GM11168 (cell line): ENCODE data around the gene DEDD.

Source experiments
- in situ Hi-C: fragments of 300-500 bp; cut with MboI; formaldehyde crosslinking; loops from one replicate; pipeline ENCODE4 v1.12.0; 2022; ENCODE audit warnings: low sequenced_read_pairs; ENCODE audit not compliant: unreplicated experiment

The DEDD gene, protein sequence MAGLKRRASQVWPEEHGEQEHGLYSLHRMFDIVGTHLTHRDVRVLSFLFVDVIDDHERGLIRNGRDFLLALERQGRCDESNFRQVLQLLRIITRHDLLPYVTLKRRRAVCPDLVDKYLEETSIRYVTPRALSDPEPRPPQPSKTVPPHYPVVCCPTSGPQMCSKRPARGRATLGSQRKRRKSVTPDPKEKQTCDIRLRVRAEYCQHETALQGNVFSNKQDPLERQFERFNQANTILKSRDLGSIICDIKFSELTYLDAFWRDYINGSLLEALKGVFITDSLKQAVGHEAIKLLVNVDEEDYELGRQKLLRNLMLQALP

GRCh38 chr1:161132410-161133219 is at the start of gene DEDD:
DEDD (minus strand) TSS chr1:161132667; CDS start chr1:161124462, 8,205 bp downstream.
- in situ Hi-C loops = no loop called here

GRCh38 chr1:161182214-161182613 is 49.7 kb upstream of the DEDD start:
- in situ Hi-C loops = no loop called here

GRCh38 chr1:161180639-161181038 is 48.2 kb upstream of the DEDD start:
- in situ Hi-C loops = no loop called here

DNA sequence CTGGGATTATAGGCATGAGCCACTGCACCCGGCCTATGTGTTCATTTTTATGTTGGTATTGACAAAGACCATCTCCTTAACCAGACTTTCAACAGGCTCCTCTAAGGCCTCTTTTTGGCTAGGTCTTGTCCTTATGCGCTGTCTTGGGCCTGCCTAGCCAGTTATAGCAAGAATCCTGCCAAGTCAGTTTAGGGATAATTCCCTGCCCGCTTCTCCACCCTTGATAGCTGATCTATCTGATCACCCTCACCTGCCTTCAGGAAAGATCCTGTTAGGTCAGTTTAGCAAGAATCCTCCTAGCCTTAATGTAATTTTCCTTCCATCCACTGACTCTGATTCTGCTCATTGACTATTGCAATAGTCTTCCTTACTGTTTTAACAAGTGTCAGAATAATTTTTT is 47.2 kb upstream of the DEDD start:
- in situ Hi-C loops = no loop called here

DNA sequence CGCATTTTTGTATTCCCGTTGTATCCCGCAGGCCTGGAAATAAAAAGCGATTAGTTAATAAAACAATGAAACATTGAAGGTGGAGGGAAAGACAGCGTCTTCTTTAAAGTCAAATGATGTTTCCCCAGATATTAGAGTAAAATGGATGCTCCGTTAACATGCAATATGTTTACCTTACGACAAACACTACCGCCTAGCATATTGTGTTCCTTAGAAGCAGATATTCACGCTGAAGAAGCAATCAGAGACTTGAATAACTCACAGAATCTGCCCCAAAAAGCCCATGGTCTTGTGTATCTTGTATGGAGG is 45.4 kb upstream of the DEDD start:
- in situ Hi-C loops = no loop called here

GRCh38 chr1:161177112-161177935 is 44.9 kb upstream of the DEDD start, which contains the start of gene B4GALT3:
B4GALT3 (minus strand) TSS chr1:161177507; CDS start chr1:161176060, 1,447 bp downstream.
- in situ Hi-C loops = no loop called here

GRCh38 chr1:161176468-161177111 is 44.1 kb upstream of the DEDD start:
- in situ Hi-C loops = no loop called here

- in situ Hi-C loops = no loop called here
Observed at GRCh38 chr1:161175771-161176453, 43.4 kb upstream of the DEDD start.

DNA sequence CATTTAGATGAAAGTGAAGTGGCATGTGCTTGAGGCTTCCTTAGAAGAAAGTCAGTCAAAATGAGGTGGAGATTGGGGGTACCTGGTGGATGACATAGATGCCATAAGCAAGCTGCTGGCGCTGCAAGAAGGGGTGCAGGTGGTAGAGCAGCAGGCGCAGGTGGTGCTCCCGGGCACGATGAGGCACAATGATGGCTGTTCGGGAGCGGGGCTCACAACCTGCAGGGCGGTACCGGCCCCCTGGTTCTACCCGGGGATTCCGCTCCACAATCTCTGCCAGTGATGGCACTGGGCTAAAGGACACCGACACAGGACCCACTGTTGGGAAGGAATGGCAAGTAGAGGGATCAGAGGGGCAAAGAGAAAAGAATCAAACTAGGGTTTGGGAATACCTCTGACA is 42.4 kb upstream of the DEDD start:
- in situ Hi-C loops = no loop called here

DNA sequence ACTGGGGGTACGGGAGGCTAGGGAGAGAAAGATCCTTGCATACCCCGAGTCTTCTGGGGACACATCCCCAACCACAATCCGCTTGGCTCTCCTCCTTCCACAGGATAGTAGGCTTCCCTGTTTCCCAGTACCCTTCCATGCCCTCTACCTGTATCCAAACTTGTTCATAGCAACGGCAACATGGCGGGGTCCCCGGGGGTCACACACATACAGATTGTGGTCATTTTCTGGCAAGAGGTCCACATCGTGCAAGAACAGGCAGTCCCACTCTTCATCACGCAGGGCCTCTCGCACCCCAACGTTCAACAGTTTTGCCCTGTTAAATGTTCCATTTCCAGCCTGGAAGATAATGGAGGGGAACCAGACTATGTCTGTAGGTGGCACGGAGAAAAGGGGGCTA is 41.2 kb upstream of the DEDD start:
- in situ Hi-C loops = no loop called here

GRCh38 chr1:161172776-161173376 is 40.4 kb upstream of the DEDD start:
- in situ Hi-C loops = no loop called here

DNA sequence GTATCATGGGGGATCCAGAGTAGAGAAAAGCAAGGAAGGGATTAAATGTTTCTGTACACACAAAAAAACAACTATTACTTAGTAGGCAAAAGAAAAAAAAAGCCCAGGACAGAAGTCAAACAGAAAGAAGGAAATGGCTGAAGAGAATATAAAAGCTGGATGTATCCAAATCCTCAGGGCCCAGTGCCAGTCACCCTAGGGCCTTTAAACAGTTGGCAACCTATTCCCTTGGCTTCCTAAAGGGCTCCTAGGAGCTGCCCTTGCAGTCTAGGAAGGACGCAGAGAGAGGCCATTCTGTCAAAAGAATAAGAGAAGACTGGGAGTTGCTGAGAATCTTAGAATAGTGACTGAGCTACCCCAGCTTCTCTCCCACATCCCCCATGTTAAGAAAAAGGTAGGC is 39.9 kb upstream of the DEDD start:
- in situ Hi-C loops = no loop called here

- in situ Hi-C loops = no loop called here
Observed at GRCh38 chr1:161171696-161172095, 39.2 kb upstream of the DEDD start.

GRCh38 chr1:161171191-161171590 is 38.7 kb upstream of the DEDD start:
- in situ Hi-C loops = no loop called here

DNA sequence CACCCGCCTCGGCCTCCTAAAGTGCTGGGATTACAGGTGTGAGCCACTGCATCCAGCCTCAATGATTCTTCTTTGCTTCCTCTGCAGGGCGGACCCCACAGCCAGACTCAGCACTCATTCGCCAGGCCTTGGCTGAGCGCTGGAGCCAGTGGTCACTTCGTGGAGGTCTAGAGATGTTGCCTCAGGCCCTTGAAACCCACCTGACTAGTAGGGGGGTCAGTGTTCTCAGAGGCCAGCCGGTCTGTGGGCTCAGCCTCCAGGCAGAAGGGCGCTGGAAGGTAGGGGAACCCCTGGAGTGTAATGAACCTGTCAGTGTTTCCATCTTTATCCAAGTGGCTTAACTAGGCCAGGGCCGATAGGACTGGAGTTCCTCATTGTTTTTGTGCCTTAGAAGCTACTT is 36.4 kb upstream of the DEDD start:
- in situ Hi-C loops = no loop called here

DNA sequence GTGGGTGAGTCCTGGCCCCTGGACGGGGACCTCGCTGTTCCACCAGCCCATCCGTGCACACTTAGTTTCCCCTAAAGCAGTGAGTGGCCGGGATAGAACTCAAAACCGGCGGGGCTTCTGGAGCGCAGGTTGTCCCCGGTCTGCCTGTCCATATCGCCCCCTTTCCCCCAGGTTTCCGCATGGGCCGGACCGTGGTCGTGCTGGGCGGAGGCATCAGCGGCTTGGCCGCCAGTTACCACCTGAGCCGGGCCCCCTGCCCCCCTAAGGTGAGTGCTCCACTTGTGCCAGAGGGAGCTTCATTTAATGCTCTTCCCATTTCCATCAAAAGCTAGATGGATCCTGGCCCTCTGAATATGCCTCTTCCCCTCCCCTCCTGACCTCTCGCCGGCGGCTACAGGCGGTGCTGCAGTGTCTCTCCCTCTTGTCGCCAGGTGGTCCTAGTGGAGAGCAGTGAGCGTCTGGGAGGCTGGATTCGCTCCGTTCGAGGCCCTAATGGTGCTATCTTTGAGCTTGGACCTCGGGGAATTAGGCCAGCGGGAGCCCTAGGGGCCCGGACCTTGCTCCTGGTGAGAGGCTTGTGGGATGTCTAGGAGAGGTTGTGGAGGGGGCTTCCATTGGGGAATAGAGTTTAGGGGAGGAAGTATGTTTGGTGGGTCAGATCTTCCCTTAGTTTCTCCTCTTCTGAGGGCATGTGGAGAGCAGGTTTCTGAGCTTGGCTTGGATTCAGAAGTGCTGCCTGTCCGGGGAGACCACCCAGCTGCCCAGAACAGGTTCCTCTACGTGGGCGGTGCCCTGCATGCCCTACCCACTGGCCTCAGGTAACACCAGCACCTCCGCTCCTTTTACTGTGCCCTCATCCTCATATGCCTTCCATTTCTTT is 34.4 kb upstream of the DEDD start:
- in situ Hi-C loops = no loop called here

DNA sequence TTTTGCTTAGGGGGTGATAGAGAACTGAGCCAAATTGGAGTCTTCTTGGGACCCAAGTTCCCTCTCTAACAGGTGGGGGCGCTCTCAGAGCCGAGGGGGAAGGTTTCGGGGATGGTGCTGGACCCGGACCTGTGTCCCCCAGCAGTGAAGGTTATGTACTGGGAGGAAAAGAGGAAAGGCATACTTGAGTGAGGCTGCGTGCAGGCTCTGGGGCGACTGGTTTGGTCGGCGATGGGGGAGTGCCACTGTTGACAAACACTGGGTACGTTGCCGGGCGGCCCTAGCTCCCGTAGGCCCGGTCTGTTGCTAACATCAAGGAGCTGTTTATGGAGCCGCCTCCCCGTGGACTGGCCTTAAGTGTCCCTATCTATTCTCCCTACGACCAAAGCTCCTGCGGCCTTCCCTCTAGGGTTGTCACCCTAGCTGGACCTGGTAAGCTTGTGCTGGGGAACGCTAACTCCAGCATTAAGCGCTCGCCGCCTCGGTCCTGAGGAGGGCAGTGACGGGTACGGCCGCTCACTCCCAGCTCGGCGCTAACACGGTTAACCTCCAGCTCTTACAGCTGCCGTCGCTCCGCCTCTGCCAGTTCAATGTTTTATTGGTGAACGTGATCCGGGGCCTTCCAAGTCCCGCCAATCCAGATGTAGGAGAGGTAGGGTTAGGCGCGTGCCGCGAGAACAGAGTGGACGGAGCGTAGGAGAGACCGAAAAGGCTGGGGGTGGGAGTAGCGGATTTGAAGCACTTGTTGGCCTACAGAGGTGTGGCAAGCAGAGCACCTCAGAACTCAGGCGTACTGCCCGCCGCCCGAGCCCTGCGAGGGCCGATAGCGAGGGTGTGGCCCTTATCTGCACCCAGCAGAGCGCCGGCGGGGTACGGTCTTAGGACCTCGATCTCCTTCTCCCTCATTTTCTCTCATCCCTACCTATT is 33.5 kb upstream of the DEDD start, which contains the start of gene PPOX:
TSS of gene PPOX (plus strand) at position 685 of the 927 bp plus-strand sequence. CDS start 422 bp downstream, outside the sequence.
- in situ Hi-C loops = no loop called here
